ENCODE measurements around the gene HECTD3. TPM values are rescaled to one million over a fixed set of nuclear protein-coding genes. Genes with fewer than 3 reads are reported as not detected.
A peak's percentile ranks its signal among the peaks of the same experiment; 100 is the strongest.

The HECTD3 gene
- total RNA-seq, 1 experiment from 2014 or later: 16.6 TPM

DNA sequence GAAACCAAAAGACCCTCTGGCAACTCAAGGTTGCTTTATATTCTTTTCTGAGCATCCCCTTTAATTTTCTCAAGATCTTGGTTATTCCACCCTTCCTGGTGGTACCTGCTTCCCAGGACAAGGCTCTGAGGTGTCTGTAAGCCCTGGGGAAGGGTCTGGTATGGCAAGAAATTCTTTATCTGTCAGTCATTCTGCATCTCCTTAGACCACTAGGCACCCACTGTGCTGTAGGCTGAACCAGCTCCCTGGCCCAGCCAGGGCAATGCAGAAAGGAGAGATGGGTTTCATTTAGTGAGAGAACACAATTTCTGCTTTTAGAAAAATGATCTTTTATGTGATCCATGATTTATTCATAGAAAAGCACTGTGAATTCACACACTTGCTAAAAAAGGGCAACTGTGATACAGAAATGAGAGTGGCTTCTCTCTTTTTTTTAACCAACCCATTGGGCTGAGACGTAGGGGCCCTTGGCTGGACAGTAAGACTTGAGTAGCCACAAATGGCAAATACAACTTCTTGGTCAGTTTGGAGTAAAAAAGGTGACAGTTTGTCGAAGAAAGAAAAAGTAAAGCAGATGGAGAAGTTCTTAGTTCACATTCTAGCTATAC lies 5.1 kb upstream of the HECTD3 start:
- DNase-seq (ENCODE audit: low read depth): no peak
- in situ Hi-C loops (cut with HindIII; ENCODE audit: low pct_unique_long_range_greater_than_20kb, low sequenced_read_pairs): no loop called here

DNA sequence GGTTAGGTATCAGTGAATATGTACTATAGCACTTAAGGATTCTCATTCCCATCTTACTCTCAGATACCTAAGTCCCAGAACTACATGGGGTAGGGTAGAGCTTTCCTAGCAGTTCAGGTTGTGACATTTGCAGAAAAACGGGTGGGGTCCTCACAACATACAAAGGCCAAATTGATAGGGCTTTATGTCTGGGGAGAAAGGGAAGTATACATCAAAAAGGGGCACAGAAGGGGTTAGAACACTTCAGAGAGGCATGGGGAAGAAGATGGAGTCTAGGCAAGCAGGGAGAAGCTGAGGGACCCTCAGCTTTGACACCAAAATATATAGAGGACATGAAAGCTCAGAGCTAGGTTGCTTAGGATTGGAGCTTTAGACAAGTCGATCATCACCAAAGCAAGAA lies 4.6 kb upstream of the HECTD3 start:
- no peak for DNase-seq (ENCODE audit: low read depth)
- in situ Hi-C loops (cut with HindIII; ENCODE audit: low pct_unique_long_range_greater_than_20kb, low sequenced_read_pairs): no loop called here

DNA sequence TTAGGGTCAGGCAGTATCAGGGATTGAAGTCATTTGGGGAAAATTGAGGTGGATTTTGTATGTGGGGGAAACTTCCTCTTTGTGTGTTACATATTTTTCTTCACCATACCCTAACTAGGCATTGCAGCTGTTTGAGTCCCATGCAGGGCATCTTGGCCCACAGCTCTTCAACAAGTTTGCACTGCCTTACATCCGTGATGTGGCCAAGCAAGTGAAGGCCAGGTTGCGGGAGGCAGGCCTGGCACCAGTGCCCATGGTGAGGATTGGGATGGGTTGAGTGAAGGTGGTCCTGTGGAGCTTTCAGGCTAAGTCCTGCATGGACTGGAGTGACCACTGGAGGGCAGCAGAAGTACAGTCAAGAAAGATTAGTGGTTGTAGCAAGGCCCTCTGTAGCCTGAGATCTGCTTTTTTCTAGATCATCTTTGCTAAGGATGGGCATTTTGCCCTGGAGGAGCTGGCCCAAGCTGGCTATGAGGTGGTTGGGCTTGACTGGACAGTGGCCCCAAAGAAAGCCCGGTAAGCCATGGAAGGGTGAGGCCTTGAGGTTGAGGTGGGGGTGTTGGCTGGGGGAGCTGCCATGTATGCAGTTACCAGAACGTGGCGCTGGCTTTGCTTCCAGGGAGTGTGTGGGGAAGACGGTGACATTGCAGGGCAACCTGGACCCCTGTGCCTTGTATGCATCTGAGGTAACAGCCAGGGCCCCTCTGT lies 3.4 kb upstream of the HECTD3 start:
- peak; percentile 63 for DNase-seq (ENCODE audit: low read depth)
- in situ Hi-C loops (cut with HindIII; ENCODE audit: low pct_unique_long_range_greater_than_20kb, low sequenced_read_pairs): no loop called here

GRCh38 chr1:45013551-45014209 lies 2.6 kb upstream of the HECTD3 start:
- no peak for DNase-seq (ENCODE audit: low read depth)
- in situ Hi-C loops (cut with HindIII; ENCODE audit: low pct_unique_long_range_greater_than_20kb, low sequenced_read_pairs): no loop called here

- in situ Hi-C loops (cut with HindIII; ENCODE audit: low pct_unique_long_range_greater_than_20kb, low sequenced_read_pairs): no loop called here
- DNase-seq (ENCODE audit: low read depth): peak; percentile 58
These were observed 1.6 kb upstream of the HECTD3 start for GRCh38 chr1:45012639-45013278.

DNA sequence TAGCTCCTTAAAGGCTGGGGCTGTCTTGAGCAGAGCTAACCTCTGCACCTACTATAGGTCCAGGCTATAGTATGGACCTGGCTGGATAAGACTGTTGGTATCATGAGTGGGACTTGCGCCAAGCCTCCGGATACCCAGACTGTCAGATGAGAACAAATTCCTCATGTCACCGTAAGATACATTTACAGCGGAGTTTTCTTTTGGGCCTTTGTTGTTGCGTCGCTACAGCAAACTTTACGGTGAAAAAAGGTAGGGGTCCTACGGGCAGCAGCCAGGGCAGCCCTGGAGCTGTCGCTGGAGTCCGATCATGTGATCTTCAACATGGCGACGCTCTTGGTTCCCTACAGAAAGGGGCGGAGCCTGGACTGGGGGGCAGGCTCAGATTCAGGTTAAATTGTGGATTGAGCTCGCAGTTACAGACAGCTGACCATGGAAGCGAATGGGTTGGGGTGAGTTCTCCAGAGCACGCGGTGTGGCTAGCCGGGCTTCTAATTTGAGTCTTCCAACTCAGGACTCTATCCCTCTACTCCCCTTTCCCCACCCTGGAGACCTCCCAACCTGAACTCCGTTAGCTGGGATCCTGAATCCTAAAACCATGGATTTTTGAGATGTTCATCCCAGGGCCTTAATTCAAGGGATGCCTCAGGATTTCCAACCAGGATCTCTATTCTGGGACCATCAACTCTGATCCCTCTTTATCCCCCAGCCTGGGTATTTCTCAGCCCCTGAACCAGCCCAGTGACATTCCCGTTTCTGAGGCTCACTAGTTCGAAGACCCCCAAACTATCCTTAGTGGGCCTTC lies 914 bp upstream of the HECTD3 start, which contains the start of gene UROD:
TSS of gene UROD (plus strand) at position 418 of the 802 bp plus-strand sequence. CDS start at position 430, 12 bp downstream.
- peak; percentile 91 for DNase-seq (ENCODE audit: low read depth)
- in situ Hi-C loops (cut with HindIII; ENCODE audit: low pct_unique_long_range_greater_than_20kb, low sequenced_read_pairs): no loop called here

DNA sequence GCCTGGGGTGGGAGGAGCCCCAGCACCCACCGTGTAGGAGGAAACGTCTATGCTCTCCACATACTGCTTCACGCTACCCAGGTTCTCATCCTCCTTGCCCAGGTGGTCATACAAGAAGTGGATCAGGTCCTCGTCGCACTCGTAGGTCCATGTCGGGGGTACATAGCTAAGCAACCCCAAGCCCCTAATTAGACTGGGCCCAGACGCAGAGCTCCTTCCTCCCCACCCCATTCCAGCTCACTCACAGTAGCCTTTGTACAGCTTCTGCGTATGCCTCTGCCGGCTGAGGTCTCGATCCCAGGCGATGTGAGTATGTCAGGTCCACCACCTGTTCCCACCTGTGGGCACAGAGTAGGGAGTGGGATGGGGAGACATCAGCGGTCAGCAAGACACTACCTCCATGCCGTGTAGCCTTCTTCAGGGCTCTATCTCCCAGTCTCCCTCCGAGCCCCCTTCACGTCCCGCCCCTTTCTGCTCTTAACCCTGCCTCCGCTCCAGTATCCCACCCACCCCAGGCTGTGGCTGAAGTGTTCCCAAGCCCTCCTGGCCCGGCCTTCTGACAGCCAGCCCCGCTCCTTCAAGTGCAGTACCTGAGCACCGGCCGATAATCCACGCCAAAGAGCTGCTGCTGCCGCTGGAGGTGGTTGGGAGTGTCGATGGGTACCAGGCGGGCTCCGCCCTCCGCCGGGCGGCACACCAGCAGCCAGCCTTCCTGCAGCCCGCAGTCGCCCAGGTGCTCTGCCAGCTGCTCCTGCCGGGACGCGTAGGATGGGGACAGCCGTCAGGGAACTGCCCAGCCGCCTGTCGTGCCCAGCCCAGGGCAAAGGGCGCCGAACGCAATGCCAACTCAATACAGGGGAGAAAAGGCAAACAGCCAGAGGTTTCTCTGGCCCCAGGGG lies 919 bp downstream of the HECTD3 start:
- DNase-seq (ENCODE audit: low read depth): peak; percentile 14

DNA sequence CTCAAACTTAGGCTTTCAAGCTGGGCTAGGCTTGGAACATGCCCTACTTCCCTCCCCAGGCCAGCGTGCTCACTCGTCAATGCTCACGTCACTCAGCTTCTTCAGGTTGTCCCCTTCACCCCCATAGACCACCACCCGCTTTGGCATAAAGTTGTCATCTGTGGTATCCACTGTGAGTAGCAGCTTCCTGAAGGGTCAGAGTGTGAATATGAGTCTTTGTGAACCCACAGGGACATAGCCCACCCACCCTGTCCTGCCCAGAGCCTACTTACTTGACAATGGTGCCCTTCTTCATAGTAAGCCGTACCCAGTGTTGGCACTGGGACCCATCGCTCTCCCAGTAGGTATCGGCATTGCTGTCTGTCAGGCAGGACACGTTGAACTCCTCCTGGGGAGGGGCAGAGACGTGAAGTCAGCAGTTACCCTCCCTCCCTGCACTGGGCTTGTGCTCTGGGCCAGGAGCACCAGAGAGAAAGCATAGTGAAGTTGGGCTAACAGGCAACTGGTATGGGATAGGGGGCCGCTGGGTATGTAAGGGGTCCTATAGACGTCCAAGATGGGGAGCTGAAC lies 1.7 kb downstream of the HECTD3 start:
- in situ Hi-C loops (cut with HindIII; ENCODE audit: low pct_unique_long_range_greater_than_20kb, low sequenced_read_pairs): no loop called here
- DNase-seq (ENCODE audit: low read depth): no peak

More for the DNA sequence above, 919 bp downstream of the HECTD3 start:
- in situ Hi-C loops (cut with HindIII; ENCODE audit: low pct_unique_long_range_greater_than_20kb, low sequenced_read_pairs): no loop called here

GRCh38 chr1:45008516-45008915 lies 2.6 kb downstream of the HECTD3 start:
- no peak for DNase-seq (ENCODE audit: low read depth)
- in situ Hi-C loops (cut with HindIII; ENCODE audit: low pct_unique_long_range_greater_than_20kb, low sequenced_read_pairs): no loop called here

GRCh38 chr1:45008076-45008475 lies 3.0 kb downstream of the HECTD3 start:
- in situ Hi-C loops (cut with HindIII; ENCODE audit: low pct_unique_long_range_greater_than_20kb, low sequenced_read_pairs): no loop called here
- DNase-seq (ENCODE audit: low read depth): no peak

DNA sequence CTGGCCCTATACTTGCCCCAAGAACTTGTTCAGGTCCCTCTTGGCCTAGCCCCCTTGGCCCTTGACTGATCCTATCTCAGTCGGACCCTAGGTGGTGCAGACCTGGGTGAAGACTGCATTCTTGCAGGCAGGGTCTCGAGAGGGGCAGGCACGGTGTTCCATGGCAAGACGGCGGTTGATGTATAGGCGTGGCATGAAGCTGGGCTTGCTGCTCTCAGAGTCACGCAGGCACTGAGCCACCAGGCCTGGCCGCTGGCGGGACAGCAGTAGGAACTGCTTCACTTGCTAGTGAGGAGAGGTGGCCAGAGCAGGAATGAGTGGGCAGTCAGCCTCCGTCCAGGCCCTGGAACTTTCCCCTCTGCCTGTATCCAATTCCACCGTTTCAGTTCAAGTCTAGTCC lies 3.8 kb downstream of the HECTD3 start:
- in situ Hi-C loops (cut with HindIII; ENCODE audit: low pct_unique_long_range_greater_than_20kb, low sequenced_read_pairs): no loop called here
- no peak for DNase-seq (ENCODE audit: low read depth)

DNA sequence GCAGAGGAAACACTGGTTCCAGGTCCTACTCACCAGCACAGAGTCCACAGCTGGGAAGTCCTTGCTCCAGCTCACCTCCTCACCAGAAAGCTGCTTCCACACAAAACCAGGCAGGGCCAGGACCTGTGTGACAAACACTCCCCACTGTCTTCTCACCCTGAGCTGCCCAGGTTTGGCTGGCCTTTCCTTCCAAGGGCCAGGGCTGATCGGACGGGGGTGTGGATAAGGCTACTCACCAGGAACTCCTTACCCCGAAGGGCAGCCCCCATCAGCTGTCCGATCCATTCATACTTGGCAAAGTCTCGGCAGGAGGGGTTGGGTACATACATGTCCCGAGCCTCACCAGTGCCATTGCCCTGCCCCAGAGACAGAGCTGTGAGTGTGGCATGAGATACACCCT lies 5.4 kb downstream of the HECTD3 start:
- in situ Hi-C loops (cut with HindIII; ENCODE audit: low pct_unique_long_range_greater_than_20kb, low sequenced_read_pairs): no loop called here
- no peak for DNase-seq (ENCODE audit: low read depth)

DNA sequence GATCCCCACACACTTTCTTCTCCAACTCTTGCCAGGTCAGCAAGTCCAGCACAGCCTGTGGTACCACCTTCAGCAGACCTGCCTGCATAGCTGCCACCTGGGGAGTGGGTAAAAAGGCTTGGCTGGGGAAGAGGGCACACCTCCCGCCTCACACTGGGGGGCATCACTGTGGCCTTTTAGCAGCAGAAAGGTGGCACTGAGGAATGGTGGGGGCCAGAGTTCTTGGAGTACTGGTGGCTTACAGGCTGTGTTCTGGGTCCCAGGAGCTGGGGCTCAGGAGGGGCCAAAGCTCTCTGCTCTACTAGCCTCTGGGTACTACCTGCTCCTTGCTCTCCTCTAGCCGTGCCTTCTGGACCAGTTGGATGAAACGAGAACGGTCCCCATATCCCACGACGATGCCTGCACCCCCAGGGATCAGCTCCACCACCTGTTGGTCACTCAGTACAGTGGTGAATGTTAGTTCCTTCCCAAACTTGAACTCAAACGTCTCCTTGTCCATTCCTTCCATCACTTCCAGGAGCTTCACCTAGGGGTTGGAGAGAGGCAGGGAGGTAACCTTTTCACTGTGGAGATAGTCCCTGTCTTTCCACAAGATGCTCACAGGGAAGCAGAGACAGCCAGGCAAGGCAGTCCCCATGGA lies 6.7 kb downstream of the HECTD3 start:
- DNase-seq (ENCODE audit: low read depth): no peak
- in situ Hi-C loops (cut with HindIII; ENCODE audit: low pct_unique_long_range_greater_than_20kb, low sequenced_read_pairs): no loop called here

GRCh38 chr1:45003741-45004140 lies 7.4 kb downstream of the HECTD3 start:
- in situ Hi-C loops (cut with HindIII; ENCODE audit: low pct_unique_long_range_greater_than_20kb, low sequenced_read_pairs): no loop called here
- no peak for DNase-seq (ENCODE audit: low read depth)

GRCh38 chr1:45002650-45003645 lies 8.2 kb downstream of the HECTD3 start:
- no peak for DNase-seq (ENCODE audit: low read depth)
- in situ Hi-C loops (cut with HindIII; ENCODE audit: low pct_unique_long_range_greater_than_20kb, low sequenced_read_pairs): no loop called here
